GM12864 (cell line): ENCODE measurements around the gene IQCK.
A peak's percentile ranks its signal among the peaks of the same experiment; 100 is the strongest.

Experiments
- DNase-seq: peaks from one replicate; pipeline ENCODE4 v3.0.0-alpha.2; 2011; ENCODE audit warnings: low read depth
- H3K4me3 ChIP-seq: 2 replicates; pipeline ENCODE4 v1.5.1; 2011; ENCODE audit warnings: mild to moderate bottlenecking, low read depth, low read length, control low read depth
- CTCF ChIP-seq: IDR thresholded peaks from 2 replicates; pipeline ENCODE4 v1.5.1; 2011; ENCODE audit warnings: low read depth, mild to moderate bottlenecking, moderate library complexity, low read length, control low read depth, inconsistent platforms; ENCODE audit errors: missing control alignments

Gene IQCK

GRCh38 chr16:19907161-19907992 lies 189.3 kb downstream of the IQCK start:
- DNase-seq = peak; percentile 26
- no peak overlapping the region for H3K4me3 ChIP-seq
- peak; percentile 99 for TF ChIP-seq CTCF
